ENCODE results near the gene TSEN15. TPM values are rescaled to one million over a fixed set of nuclear protein-coding genes. Genes with fewer than 3 reads are reported as not detected.

The TSEN15 gene
- total and polyA plus RNA-seq, 4 donors = 41.7 to 52.7 (median 46.7) TPM

DNA sequence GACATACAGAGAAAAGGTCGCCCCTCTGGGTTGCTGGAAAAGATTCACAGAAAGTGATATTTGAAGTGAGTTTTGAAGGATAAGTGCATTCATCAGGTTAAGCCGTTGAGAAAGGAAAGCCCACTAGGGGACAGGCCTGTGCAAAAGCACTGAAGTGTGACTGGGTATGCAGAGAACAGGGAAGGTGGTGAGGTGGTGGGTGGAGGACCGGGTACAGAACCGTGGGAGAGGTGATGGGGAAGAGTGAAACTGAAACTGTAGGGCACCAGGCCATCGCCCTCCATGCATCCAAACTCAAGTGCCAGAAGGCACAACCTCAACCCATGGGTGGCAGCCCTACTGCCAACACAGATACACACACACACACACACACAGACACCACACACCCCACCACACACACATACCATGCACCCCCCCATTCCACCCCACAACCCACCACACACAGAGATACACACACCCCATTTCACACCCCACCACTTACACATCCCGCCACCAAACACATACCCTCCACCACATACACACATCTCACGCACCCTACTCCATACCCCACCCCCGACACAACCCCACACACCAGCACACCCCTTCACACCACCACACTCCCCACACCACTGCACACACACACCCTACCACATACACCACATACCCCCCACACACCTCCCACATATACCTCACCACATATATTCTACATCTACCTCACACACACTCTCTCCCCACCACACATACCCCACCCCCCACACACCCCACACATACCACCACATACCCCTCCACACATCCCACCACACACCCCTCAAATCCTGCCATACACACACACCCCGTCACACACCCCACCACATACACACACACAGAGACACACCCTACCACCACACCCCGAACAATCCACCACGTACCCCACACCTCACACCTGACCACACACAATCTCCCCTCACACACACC, 59.0 kb downstream of the TSEN15 start:
- Histone ChIP-seq H3K36me3 (ENCODE audit: control insufficient read depth, insufficient read depth, low read length) (no peaks in the 10 kb centered on the region), H3K4me3 (ENCODE audit: low read depth, low read length) (no peak overlapping the region), H3K27ac (ENCODE audit: low read depth, low read length) (no peak overlapping the region), H3K27me3 (ENCODE audit: control insufficient read depth, insufficient read depth, low read length) (no peaks in the 10 kb centered on the region), H3K9me3 (ENCODE audit: control insufficient read depth, insufficient read depth, low read length) (peaks cover 2% of the 10 kb centered on the region), H3K4me1 (ENCODE audit: control insufficient read depth, insufficient read depth, low read length) (no peaks in the 10 kb centered on the region)
- DNase-seq (ENCODE audit: low read depth in 4 of 6, low spot score in 6 of 6) = no peak
- WGBS (ENCODE audit: insufficient coverage) = 92% methylated on average over 9 of the region's 11 CpGs

DNA sequence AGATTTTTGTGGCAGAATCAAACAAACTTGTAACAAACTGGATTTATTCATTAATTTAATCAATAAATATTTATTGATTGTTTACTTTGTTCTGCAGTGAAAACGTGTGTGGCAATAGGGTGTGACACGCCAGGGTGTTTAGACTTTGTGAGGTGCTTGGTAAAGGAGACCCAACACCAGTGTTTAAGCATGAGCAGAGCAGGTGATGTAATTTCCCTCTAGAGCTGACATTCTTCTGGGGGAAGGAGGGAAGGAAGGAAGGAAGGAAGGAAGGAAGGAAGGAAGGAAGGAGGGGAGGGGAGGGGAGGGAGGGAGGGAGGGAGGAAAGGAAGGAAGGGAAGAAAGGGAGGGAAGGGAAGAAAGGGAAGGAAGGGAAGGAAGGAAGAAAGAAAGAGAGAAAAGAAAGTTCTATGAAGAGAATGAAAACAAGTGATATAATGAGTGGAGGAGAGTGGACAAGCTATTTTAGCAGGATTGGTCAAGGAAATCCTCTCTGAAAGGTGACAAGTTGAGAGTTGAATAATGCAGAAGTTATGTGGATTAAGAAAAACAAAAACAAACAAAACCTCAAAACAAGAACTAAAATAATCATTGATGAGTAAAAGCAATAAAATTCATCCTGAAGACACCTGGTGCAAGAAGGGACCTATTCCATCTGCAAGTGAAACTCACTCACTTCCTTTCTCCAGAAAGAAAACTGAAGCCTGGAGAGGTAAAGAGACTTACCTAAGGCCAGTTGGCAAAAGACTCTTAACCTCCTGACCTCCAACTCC, 60.8 kb downstream of the TSEN15 start:
- H3K36me3 ChIP-seq (ENCODE audit: control insufficient read depth, insufficient read depth, low read length) = no peaks in the 10 kb centered on the region
- H3K27ac ChIP-seq (ENCODE audit: low read depth, low read length) = no peak overlapping the region
- H3K9me3 ChIP-seq (ENCODE audit: control insufficient read depth, insufficient read depth, low read length) = no peaks in the 10 kb centered on the region
- no peaks in the 10 kb centered on the region for H3K27me3 ChIP-seq (ENCODE audit: control insufficient read depth, insufficient read depth, low read length)
- no peak overlapping the region for H3K4me3 ChIP-seq (ENCODE audit: low read depth, low read length)
- 100% methylated on average over 1 of the region's 2 CpGs for WGBS (ENCODE audit: insufficient coverage)
- no peak for DNase-seq (ENCODE audit: low read depth in 4 of 6, low spot score in 6 of 6)
- no peaks in the 10 kb centered on the region for H3K4me1 ChIP-seq (ENCODE audit: control insufficient read depth, insufficient read depth, low read length)

DNA sequence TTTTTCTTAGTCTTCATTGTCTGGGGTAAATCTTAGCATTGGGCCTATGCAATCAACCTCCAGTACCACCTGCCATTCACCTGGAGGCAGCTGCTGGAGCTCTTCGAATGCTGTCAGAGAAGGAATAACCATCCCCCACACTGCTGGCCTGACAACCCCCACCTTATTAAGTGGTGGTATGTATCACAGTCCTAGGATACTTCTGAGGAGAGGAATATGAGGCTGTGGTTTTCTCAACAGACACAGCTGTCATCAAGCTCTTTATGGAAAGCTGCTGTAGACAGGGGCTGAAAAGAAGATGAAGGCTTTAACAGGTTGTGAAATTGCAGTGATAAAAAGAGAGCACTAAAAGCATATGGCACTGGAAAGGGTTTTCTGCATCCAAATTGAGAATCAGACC, 61.7 kb downstream of the TSEN15 start:
- WGBS (ENCODE audit: insufficient coverage) = no CpG with 5 or more reads among the region's 1 CpG
- H3K4me3 ChIP-seq (ENCODE audit: low read depth, low read length) = no peak overlapping the region
- H3K27ac ChIP-seq (ENCODE audit: low read depth, low read length) = no peak overlapping the region
- H3K36me3 ChIP-seq (ENCODE audit: control insufficient read depth, insufficient read depth, low read length) = no peaks in the 10 kb centered on the region
- no peaks in the 10 kb centered on the region for H3K9me3 ChIP-seq (ENCODE audit: control insufficient read depth, insufficient read depth, low read length)
- no peaks in the 10 kb centered on the region for H3K4me1 ChIP-seq (ENCODE audit: control insufficient read depth, insufficient read depth, low read length)
- H3K27me3 ChIP-seq (ENCODE audit: control insufficient read depth, insufficient read depth, low read length) = no peaks in the 10 kb centered on the region
- no peak for DNase-seq (ENCODE audit: low read depth in 4 of 6, low spot score in 6 of 6)

DNA sequence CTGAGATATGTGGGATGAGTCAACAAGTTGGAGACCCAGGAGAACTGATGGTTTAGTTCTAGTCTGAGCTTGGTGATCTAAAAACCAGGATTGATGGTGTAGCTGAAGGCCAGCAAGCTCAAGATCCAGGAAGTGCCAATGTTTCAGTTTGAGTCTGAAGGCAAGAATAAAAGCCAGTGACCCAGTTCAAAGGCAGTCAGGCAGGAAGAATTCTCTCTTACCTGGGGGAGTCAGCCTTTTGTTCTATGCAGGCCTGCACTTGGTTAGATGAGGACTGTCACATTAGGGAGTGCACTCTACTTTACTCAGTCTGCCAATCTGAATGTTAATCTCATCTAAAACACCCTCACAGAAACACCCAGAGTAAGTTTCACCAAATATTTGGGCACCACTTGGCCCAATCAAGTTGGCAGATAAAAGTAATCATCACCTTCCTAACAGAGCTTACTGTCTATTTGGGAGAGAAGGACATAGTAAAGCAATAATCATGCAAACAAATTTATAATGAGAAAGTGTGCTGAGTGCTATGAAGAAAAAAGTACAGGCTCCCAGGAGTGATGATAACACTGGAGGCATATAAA, 63.4 kb downstream of the TSEN15 start:
- Histone ChIP-seq H3K36me3 (ENCODE audit: control insufficient read depth, insufficient read depth, low read length) (no peaks in the 10 kb centered on the region), H3K4me1 (ENCODE audit: control insufficient read depth, insufficient read depth, low read length) (no peaks in the 10 kb centered on the region), H3K27ac (ENCODE audit: low read depth, low read length) (no peak overlapping the region), H3K27me3 (ENCODE audit: control insufficient read depth, insufficient read depth, low read length) (no peaks in the 10 kb centered on the region), H3K4me3 (ENCODE audit: low read depth, low read length) (no peak overlapping the region), H3K9me3 (ENCODE audit: control insufficient read depth, insufficient read depth, low read length) (no peaks in the 10 kb centered on the region)
- no peak for DNase-seq (ENCODE audit: low read depth in 4 of 6, low spot score in 6 of 6)

DNA sequence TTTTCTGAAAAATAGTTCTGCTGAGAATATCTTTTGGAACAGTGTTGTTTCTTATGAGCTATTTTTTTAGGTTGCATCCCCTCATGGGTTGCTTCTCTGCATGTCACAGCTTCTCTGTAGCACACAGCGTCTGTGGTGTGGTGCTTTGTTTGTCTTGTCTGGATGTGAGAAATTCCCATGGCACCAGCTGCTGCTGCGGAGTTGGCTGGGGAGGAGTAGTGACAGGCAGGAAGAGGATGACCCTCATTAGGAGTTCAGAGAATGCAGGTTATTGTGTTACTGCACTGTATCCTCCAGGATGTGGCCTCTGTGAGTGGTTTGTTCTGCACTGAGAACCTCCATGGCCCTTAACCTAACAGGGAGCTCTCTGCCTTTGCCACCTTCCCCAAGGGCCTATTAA, 64.8 kb downstream of the TSEN15 start:
- H3K27me3 ChIP-seq (ENCODE audit: control insufficient read depth, insufficient read depth, low read length) = no peaks in the 10 kb centered on the region
- H3K36me3 ChIP-seq (ENCODE audit: control insufficient read depth, insufficient read depth, low read length) = no peaks in the 10 kb centered on the region
- no peak overlapping the region for H3K27ac ChIP-seq (ENCODE audit: low read depth, low read length)
- H3K4me1 ChIP-seq (ENCODE audit: control insufficient read depth, insufficient read depth, low read length) = no peaks in the 10 kb centered on the region
- H3K9me3 ChIP-seq (ENCODE audit: control insufficient read depth, insufficient read depth, low read length) = no peaks in the 10 kb centered on the region
- DNase-seq (ENCODE audit: low read depth in 4 of 6, low spot score in 6 of 6) = no peak
- H3K4me3 ChIP-seq (ENCODE audit: low read depth, low read length) = no peak overlapping the region
- WGBS (ENCODE audit: insufficient coverage) = 64% methylated on average over 2 of the region's 2 CpGs

DNA sequence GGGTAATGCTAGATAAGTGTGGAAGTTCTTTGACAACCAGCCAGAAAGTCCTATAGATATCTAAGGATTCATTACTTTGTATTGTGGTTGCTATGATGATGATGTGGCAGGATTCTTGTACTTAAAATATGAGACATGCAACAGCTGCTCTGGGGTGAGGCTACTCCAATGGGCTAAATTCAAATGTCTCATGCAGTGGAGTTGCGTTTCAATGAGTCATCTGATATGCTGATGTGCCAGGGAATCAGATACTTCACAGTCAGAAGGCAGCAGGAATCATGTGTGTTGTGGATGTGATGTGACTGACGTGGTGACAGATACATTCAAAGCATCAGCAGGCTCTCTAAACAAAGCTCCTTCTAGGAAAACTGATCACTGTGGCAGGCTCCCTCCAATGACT, 66.5 kb downstream of the TSEN15 start:
- WGBS (ENCODE audit: insufficient coverage) = 100% methylated on average over 2 of the region's 2 CpGs
- no peaks in the 10 kb centered on the region for H3K4me1 ChIP-seq (ENCODE audit: control insufficient read depth, insufficient read depth, low read length)
- H3K4me3 ChIP-seq (ENCODE audit: low read depth, low read length) = no peak overlapping the region
- no peaks in the 10 kb centered on the region for H3K36me3 ChIP-seq (ENCODE audit: control insufficient read depth, insufficient read depth, low read length)
- no peak for DNase-seq (ENCODE audit: low read depth in 4 of 6, low spot score in 6 of 6)
- no peaks in the 10 kb centered on the region for H3K9me3 ChIP-seq (ENCODE audit: control insufficient read depth, insufficient read depth, low read length)
- H3K27ac ChIP-seq (ENCODE audit: low read depth, low read length) = no peak overlapping the region
- H3K27me3 ChIP-seq (ENCODE audit: control insufficient read depth, insufficient read depth, low read length) = no peaks in the 10 kb centered on the region

Other genes with a start within 250 kb of the TSEN15 start
- 10 to 100 TPM; 50.7 to 53.4 TPM for gene RGL1, start 246.6 kb upstream of the TSEN15 start, total RNA-seq
- 10 to 100 TPM; 29.8 to 32.9 TPM for gene RGL1, start 246.6 kb upstream of the TSEN15 start, polyA plus RNA-seq (ENCODE audit: insufficient read length in 2 of 2)
- gene COLGALT2, start 14.0 kb upstream of the TSEN15 start, total RNA-seq = 10 to 100 TPM in 1 of 2 donors, 1 to 10 TPM in 1; 7.7 to 16.5 TPM
- gene COLGALT2, start 14.0 kb upstream of the TSEN15 start, polyA plus RNA-seq (ENCODE audit: insufficient read length in 2 of 2) = 10 to 100 TPM; 15.7 to 16.4 TPM

Data from spinal cord (tissue), 10 donors.